HUES64 (cell line): ENCODE measurements around the gene CATSPER1.

Source experiments
- H3K27ac ChIP-seq: 2 replicates; pipeline ENCODE4 v1.7.0; 2013; ENCODE audit warnings: low read depth, low read length, inconsistent platforms
- H3K27me3 ChIP-seq: 2 replicates; pipeline ENCODE4 v1.6.1; 2013; ENCODE audit warnings: mild to moderate bottlenecking, low read length; ENCODE audit not compliant: insufficient read depth
- H3K36me3 ChIP-seq: 2 replicates; pipeline ENCODE4 v1.6.1; 2013; ENCODE audit warnings: mild to moderate bottlenecking, low read length; ENCODE audit not compliant: insufficient read depth
- H3K4me1 ChIP-seq: 2 replicates; pipeline ENCODE4 v1.6.1; 2013; ENCODE audit warnings: mild to moderate bottlenecking, low read length, moderate library complexity; ENCODE audit not compliant: insufficient read depth
- H3K4me3 ChIP-seq: 2 replicates; pipeline ENCODE4 v1.5.1; 2013; ENCODE audit warnings: mild to moderate bottlenecking, low read length, moderate library complexity
- H3K9ac ChIP-seq: 2 replicates; pipeline ENCODE4 v1.6.1; 2013; ENCODE audit warnings: mild to moderate bottlenecking, low read depth, low read length
- H3K9me3 ChIP-seq: 2 replicates; pipeline ENCODE4 v1.6.1; 2013; ENCODE audit warnings: low read depth, low read length; ENCODE audit not compliant: insufficient read depth
- WGBS: fragments of 150-250, 120-280 bp; methylation state at CpG from one replicate; pipeline ENCODE4 v1.1.7; 2013; ENCODE audit warnings: missing lambda C conversion rate; 5-methylcytosine and 5-hydroxymethylcytosine counted together

Gene CATSPER1

DNA sequence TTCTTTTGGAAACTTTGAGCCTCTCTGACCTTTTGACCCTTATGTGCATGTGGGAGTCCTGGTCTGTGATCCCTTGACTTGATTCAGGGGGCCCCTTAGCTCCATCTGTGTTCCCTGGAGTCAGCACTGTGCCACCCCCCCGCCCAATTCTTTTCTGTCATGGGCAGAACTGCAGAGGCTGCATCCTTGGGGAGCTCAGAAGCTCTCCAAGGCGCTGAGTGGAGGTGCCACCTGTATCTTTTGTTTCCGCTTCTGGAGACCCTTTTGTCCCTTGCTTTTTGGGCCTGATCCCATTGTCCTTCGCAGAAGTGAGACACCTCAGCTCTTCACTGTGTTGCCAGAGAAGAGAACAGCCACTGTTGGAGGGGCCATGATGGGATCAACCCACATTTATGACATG lies 41.4 kb upstream of the CATSPER1 start:
- H3K36me3 ChIP-seq, result peaks cover 65% of the 10 kb centered on the region
- 86% methylated on average over 4 of the region's 4 CpGs for WGBS
- no peak overlapping the region for H3K9ac ChIP-seq
- H3K27ac ChIP-seq, result no peak overlapping the region
- no peak overlapping the region for H3K4me3 ChIP-seq
- peaks cover 11% of the 10 kb centered on the region for H3K4me1 ChIP-seq
- H3K27me3 ChIP-seq, result no peaks in the 10 kb centered on the region
- H3K9me3 ChIP-seq, result no peaks in the 10 kb centered on the region

DNA sequence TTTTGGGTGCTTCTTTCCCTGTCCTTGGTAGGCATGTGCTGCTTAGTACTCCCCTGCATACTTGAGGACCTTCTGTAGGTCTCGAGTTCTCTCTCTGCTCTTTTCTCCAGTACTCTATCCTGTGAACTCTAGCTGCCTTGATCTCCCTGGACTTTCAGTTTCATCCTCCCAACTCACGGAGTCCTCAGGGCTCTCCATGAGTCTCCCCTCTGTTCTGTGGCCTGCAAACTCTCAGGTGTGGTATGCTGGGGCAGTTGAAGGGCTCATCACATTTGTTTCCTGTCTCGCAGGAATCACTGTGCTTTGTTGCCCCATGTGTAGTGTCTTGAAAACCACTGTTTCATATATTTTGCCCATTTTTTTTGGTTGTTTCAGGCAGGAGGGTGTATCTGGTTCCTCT lies 40.5 kb upstream of the CATSPER1 start:
- Histone ChIP-seq H3K9ac (no peak overlapping the region), H3K4me3 (no peak overlapping the region), H3K27ac (no peak overlapping the region)

DNA sequence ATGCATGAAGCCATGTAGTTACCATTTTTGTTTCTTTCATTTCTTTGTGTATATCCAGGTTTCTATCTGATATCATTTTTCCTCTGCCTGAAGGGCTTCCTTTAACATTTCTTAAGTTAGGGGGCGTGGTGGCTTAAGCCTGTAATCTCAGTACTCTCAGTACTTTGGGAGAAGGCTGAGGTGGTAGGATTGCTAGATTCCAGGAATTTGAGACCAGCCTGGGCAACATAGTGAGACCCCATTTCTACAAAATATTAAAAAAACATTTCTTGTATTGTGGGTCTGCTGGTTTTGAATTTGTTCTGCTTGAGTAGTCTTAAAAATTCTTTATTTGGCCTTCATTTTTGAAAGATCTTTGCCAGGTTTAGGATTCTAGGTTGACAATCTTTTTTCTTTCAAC lies 38.3 kb upstream of the CATSPER1 start:
- Histone ChIP-seq H3K36me3 (peaks cover 95% of the 10 kb centered on the region), H3K9ac (no peak overlapping the region), H3K4me3 (no peak overlapping the region), H3K9me3 (no peaks in the 10 kb centered on the region), H3K27ac (no peak overlapping the region), H3K27me3 (no peaks in the 10 kb centered on the region), H3K4me1 (peaks cover 5% of the 10 kb centered on the region; the same call in 1 of the 2 replicates)
- 100% methylated on average over 1 of the region's 1 CpG for whole genome bisulfite sequencing

More for the DNA sequence above, 40.5 kb upstream of the CATSPER1 start:
- Histone ChIP-seq H3K9me3 (no peaks in the 10 kb centered on the region), H3K4me1 (peaks cover 11% of the 10 kb centered on the region), H3K36me3 (peaks cover 74% of the 10 kb centered on the region), H3K27me3 (no peaks in the 10 kb centered on the region)
- 90% methylated on average over 3 of the region's 3 CpGs for WGBS

DNA sequence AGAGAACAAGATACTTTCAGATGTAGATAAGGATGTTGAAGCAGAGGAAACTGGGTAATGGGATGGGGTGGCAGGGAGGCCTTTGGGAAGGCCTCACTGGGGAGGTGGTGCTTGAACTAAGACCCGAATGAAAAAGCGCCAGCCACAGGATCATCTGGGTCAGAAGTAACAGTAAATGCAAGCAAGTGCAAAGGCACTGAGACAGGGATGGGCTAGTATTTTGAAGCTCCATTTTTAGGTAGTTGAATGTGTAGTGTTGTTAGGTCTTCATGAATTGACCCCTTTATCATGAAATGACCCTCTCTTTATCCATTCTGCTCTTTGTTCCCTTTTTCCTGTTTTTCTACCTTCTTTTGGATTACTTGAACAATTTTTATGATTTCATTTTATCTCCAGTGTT lies 37.6 kb upstream of the CATSPER1 start:
- Histone ChIP-seq H3K4me3 (no peak overlapping the region), H3K9me3 (no peaks in the 10 kb centered on the region), H3K9ac (no peak overlapping the region), H3K27me3 (no peaks in the 10 kb centered on the region), H3K4me1 (peaks cover under 1% of the 10 kb centered on the region; the same call in 1 of the 2 replicates), H3K36me3 (peaks cover 99% of the 10 kb centered on the region), H3K27ac (no peak overlapping the region)
- 97% methylated on average over 2 of the region's 2 CpGs for WGBS

DNA sequence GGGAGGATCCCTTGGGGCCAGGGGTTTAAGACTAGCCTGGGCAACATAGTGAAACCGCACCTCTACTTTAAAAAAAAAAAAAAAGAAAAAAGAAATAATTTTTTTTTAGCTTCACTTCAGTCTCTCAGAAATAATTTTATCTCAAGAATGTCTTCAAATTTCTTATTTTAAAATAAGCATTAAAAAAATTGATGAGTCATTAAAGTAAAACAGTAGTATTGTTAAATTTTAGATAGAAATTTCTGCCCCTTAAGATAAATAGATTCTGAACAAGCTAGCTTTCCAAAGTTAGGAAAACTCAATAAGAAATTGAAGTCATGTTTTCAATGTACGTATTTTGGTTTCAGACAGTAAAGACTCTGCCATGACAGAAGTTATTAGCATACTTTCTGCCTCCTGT lies 36.1 kb upstream of the CATSPER1 start:
- Histone ChIP-seq H3K9ac (no peak overlapping the region), H3K36me3 (peaks cover 98% of the 10 kb centered on the region), H3K27ac (no peak overlapping the region), H3K9me3 (no peaks in the 10 kb centered on the region), H3K4me3 (no peak overlapping the region), H3K4me1 (no peaks in the 10 kb centered on the region), H3K27me3 (no peaks in the 10 kb centered on the region)
- WGBS, result 100% methylated on average over 1 of the region's 2 CpGs

DNA sequence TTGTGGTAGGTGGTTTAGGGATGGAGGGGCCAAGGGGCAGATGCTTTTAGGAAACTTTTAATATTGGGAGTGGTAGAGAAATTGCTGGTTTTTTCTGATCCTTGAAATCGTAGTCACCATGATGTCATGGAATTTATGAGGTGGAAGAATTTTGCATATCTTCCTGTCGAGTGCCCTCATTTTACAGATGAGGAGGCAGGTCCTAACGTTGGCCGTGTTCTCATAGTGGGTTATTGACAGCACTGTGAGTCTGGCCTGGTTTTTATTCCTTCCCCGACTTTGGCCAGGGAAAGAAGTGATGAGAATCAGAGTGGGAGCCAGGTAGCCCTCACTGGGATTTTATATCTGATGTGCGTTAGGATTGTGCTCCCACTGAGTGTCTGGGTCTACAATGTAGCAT lies 35.0 kb upstream of the CATSPER1 start:
- H3K4me1 ChIP-seq, result no peaks in the 10 kb centered on the region
- 93% methylated on average over 6 of the region's 6 CpGs for WGBS
- peaks cover 98% of the 10 kb centered on the region for H3K36me3 ChIP-seq
- no peak overlapping the region for H3K4me3 ChIP-seq
- H3K27me3 ChIP-seq, result no peaks in the 10 kb centered on the region
- H3K27ac ChIP-seq, result no peak overlapping the region
- H3K9ac ChIP-seq, result no peak overlapping the region
- H3K9me3 ChIP-seq, result no peaks in the 10 kb centered on the region

DNA sequence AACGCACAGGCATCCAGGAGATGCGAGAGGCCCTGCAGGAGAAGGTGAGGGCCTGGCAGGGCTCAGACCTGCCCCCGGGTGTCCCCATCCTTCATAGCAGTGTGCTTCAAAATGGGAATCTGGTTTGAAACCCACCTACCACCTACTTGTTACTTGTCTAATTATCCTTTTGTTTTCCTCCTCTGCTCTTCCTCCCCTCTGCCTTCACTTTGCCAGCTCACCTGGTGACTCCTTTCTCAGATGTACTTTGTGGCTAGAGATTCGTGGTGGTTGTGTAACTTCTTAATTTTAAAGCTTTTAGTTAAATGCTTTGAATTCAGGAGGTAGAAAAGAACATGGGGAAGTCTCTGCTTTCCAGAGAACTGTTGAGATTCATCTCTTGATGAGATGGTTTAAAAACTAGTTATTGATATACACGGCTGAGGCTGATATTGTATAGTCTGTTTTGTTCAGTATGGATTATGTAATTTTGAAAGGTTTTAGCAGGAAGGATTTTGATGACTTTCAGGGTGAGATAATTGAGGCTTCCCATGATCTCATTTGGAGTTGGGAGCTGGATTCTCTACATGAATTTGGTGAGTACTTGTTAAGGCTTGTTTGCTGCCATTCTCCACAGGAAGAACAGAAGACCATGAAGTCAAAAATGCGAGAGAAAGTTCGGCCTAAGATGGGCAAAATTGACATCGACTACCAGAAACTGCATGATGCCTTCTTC lies 33.8 kb upstream of the CATSPER1 start:
- Histone ChIP-seq H3K4me3 (no peak overlapping the region), H3K9ac (no peak overlapping the region), H3K27me3 (no peaks in the 10 kb centered on the region), H3K9me3 (no peaks in the 10 kb centered on the region), H3K27ac (no peak overlapping the region), H3K4me1 (no peaks in the 10 kb centered on the region), H3K36me3 (peaks cover 98% of the 10 kb centered on the region)
- WGBS, result 82% methylated on average over 8 of the region's 8 CpGs

DNA sequence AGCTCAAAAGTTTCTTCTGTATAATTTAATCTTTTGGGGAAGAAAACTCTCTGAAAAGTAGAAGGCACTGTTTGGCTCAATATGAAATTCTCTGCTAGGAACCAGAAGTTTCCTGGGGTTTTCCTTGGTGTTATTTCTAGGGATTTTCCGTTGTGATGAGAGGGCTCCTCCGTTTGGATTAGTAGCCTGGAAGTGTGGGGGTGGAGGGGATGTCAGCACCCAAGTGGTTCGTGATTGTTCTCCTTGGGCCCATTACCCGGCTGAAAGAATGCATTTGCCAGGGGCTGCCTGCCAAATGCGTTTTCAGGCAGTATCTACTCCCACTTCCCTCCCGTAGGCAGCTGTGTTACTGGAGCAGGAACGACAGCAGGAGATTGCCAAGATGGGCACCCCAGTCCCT lies 30.2 kb upstream of the CATSPER1 start:
- Histone ChIP-seq H3K4me1 (peaks cover 3% of the 10 kb centered on the region; the same call in 1 of the 2 replicates), H3K9ac (no peak overlapping the region), H3K4me3 (no peak overlapping the region), H3K9me3 (no peaks in the 10 kb centered on the region), H3K27ac (no peak overlapping the region), H3K36me3 (peaks cover 79% of the 10 kb centered on the region), H3K27me3 (no peaks in the 10 kb centered on the region)
- 93% methylated on average over 7 of the region's 7 CpGs for WGBS

DNA sequence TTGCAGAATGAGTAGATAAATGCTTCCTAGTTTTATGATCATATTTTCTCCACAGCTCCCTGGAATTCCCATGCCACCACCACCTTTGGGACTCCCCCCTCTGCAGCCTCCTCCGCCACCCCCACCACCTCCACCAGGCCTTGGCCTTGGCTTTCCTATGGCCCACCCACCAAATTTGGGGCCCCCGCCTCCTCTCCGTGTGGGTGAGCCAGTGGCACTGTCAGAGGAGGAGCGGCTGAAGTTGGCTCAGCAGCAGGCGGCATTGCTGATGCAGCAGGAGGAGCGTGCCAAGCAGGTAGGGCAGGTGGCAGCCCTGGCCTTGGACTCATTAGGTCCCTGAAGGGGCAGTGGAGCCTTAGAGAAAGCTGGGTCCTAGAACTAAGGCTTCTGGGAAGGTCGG lies 28.7 kb upstream of the CATSPER1 start:
- Histone ChIP-seq H3K9me3 (no peaks in the 10 kb centered on the region), H3K27ac (no peak overlapping the region), H3K9ac (no peak overlapping the region), H3K4me1 (peaks cover 13% of the 10 kb centered on the region), H3K27me3 (no peaks in the 10 kb centered on the region), H3K36me3 (peaks cover 64% of the 10 kb centered on the region), H3K4me3 (no peak overlapping the region)
- WGBS, result 94% methylated on average over 7 of the region's 7 CpGs

DNA sequence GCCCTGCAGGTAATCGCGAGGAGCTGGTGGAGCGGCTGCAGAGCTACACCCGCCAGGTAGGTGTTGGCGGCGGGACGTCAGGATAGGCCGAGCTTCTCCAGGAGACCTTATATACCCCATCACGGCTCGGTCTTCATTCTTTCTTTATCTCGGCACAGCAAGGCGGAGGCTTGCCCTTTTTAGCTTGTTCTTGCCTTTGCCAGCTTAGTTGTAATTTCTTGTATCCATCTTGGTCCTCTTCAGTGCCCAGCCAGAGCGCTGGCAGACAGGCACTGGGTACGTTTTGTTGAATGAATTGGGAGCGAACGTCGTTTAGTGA lies 26.3 kb upstream of the CATSPER1 start:
- peak overlapping the region; percentile 94 for H3K9ac ChIP-seq
- H3K9me3 ChIP-seq, result no peaks in the 10 kb centered on the region
- H3K36me3 ChIP-seq, result peaks cover 41% of the 10 kb centered on the region
- H3K27me3 ChIP-seq, result no peaks in the 10 kb centered on the region
- WGBS, result 2% methylated on average over 17 of the region's 17 CpGs
- peak overlapping the region; percentile 98 for H3K4me3 ChIP-seq
- peaks cover 25% of the 10 kb centered on the region for H3K4me1 ChIP-seq
- H3K27ac ChIP-seq, result peak overlapping the region; percentile 84

DNA sequence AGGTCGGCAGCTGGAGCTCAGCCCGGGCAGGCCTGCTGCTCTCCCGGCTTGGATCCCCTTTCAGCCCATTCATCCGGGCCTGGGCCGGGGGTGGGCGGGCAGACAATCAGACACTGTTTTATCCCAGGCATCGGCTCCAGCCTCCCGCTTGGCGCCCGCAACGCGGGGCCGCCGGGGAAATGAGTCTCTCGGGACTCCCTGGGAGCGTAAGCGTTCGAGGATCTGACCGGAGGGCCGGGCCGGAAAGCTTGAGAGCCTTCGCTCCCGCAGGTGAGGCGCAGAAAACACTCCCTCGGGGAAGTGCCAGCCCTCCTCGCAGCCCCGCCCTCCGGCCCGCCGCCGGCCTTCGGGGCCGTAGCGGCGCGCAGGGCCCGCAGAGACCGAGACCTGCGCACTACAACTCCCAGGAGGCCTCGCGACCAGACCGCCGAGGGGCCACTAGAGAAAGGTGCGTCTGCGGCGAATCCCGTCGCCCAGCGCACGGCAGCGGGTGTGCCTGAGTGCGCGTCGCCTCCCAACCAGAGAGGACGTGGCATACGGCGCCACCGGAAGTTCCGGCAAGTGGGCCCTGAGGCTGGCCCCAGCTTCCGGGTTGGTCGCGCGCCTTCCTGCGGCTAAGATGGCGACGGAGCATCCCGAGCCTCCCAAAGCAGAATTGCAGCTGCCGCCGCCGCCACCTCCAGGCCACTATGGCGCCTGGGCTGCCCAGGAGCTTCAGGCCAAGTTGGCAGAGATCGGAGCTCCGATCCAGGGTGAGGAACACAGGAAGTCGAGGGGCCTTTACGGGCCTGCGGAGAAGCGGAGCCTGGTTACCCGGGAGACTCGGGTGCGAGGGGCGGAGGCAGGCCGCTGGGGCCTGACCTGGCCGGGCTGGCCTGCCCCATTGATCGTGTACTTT lies 25.7 kb upstream of the CATSPER1 start, which contains the start of gene SF3B2:
Gene SF3B2 (plus strand): TSS at position 599 of the 898 bp plus-strand sequence. CDS start 21 bp downstream, at position 620.
- Histone ChIP-seq H3K27ac (peak within 1 kb of the TSS; percentile 95), H3K9me3 (no peaks in the 10 kb centered on the region), H3K4me3 (peak within 1 kb of the TSS; percentile 98), H3K4me1 (peaks cover 25% of the 10 kb centered on the region), H3K9ac (peak within 1 kb of the TSS; percentile 94), H3K36me3 (peaks cover 35% of the 10 kb centered on the region), H3K27me3 (no peaks in the 10 kb centered on the region)
- under 1% methylated on average over 84 of the region's 84 CpGs for WGBS
